GM12875 (cell line): ENCODE measurements around the gene LRIT1.

Experiments used
- H3K4me3 ChIP-seq: one replicate; pipeline ENCODE4 v1.5.1; 2011; ENCODE audit warnings: low read depth, low read length, control low read depth
- CTCF ChIP-seq: IDR thresholded peaks from 2 replicates; pipeline ENCODE4 v1.5.1; 2011; ENCODE audit warnings: low read depth, mild to moderate bottlenecking, control low read depth, inconsistent platforms, low read length, moderate library complexity, borderline replicate concordance; ENCODE audit not compliant: insufficient read depth

LRIT1 gene

DNA sequence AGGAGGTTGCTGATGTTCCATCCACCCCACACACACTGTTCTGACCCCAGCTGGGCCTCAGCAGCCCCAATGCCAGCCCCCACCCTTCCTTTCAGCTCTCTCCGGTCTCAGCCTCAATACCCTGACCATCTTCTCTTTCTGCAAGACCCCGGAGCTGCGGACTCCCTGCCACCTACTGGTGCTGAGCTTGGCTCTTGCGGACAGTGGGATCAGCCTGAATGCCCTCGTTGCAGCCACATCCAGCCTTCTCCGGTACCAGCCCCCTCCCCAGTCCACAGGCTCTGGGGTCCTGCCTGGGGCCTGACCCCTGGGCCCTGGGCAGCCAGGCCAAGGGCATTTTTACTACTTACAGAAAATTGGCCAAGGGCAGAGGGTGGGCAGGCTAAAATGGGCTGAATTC is 6.2 kb upstream of the LRIT1 start:
- H3K4me3 ChIP-seq: no peak overlapping the region
- no peak for TF ChIP-seq CTCF

- H3K4me3 ChIP-seq: no peak within 1 kb of the TSS
- TF ChIP-seq CTCF: no peak
Observed at GRCh38 chr10:84244651-84245270, 3.4 kb upstream of the LRIT1 start, which contains the start of gene RGR. TSS of gene RGR (plus strand) at chr10:84245053. CDS start at chr10:84245091, 38 bp downstream.

GRCh38 chr10:84243759-84244158 is 2.4 kb upstream of the LRIT1 start:
- H3K4me3 ChIP-seq: no peak overlapping the region
- TF ChIP-seq CTCF: no peak

- TF ChIP-seq CTCF: no peak
- no peak overlapping the region for H3K4me3 ChIP-seq
Observed at GRCh38 chr10:84238909-84239308, 2.4 kb downstream of the LRIT1 start.

DNA sequence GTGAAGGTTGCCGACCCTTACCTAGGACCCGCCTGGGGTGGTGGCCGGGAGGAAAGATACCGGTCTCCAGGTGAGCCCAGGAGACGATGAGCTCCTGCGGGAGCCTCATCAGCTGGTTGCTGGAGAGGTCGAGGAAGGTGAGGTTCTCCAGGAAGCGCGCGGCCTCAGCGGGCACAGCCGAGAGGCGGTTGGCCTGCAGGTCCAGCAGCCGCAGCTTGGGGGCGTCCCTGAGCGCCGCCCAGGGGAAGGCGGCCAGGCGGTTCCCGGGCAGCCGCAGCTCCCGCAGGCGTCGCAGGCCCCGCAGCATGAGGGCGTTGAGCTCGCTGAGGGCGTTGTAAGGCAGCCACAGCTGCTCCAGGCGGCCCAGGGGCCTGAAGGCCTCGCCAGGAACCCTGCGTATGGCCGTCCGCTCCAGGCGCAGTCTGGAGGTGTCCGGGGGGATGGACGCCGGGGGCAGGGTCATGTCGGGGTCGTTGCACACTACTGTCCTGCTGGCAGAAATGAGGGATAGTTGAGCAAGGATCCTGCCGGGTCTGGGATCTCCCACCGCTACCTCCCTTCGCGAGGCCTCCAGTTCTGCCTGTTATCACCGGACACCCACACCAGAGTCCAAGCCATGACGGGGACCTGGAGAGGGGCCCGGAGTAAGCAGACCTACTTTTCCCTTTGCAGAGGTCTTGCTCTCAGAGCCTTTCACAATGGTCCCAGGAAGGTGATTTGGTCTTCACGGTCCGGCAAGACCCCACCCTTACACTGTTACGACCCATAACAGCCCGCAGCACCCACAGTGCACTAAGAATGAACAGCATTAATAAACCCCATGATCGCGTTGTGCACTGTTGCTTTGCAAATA is 3.9 kb downstream of the LRIT1 start:
- 0 out of 2 replicates have a peak, but pooled peaks have one; percentile 26 for TF ChIP-seq CTCF
- no peak overlapping the region for H3K4me3 ChIP-seq

DNA sequence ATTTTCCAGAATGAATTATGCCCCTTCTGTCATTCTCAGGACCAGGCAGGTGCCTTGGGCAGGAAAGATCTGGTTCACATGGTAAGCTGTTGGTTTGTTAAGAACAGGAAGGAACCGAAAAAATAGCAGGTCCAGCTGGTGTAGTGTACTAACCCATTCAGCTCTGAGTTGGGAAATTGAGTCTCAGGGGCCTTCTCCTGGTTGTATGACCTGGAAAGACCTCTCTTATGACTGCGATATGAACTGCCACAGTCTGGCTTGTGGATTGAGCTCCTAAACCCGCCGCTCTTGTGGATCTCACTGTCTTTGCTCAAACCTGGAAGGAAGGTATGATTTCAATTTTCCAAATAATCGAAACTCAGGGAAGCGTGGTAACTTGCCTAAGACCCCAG is 4.5 kb downstream of the LRIT1 start:
- no peak for TF ChIP-seq CTCF
- no peak overlapping the region for H3K4me3 ChIP-seq

DNA sequence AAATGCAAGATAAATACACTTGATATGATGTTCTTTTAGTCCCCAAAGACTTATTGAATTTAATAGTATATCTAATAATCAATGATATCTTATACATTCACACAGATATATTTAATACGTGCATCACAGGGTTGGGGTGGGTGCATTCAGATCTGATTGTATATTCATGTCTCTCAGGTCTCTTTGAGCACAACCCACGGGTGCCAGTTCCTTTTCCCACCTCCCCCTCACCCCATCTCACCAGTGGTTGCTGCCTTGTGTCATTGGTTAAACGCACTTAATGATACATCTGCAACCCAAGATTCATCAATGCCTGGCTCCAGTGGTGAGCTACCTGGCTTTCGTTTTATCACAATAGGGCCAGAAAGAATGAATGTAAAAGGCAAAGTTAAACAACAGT is 6.2 kb downstream of the LRIT1 start:
- TF ChIP-seq CTCF: no peak
- no peak overlapping the region for H3K4me3 ChIP-seq
